Bronchial epithelial cell (primary cell): ENCODE measurements around the gene DSE. TPM values are rescaled to one million over a fixed set of nuclear protein-coding genes. Genes with fewer than 3 reads are reported as not detected.

Source experiments
- DNase-seq: peaks from one replicate; pipeline ENCODE4 v3.0.0-alpha.2; 2010; ENCODE audit warnings: low read depth
- FAIRE-seq: peaks from 2 replicates; lab custom pipeline; 2011; peaks lifted over from hg19 to GRCh38; lab: Jason Lieb, UNC
- H3K27me3 ChIP-seq: 2 replicates; pipeline ENCODE4 v1.5.1; 2011; ENCODE audit warnings: low read length; ENCODE audit not compliant: control insufficient read depth, insufficient read depth
- H3K36me3 ChIP-seq: 2 replicates; pipeline ENCODE4 v1.5.1; 2011; ENCODE audit warnings: low read length; ENCODE audit not compliant: control insufficient read depth, insufficient read depth
- H3K4me3 ChIP-seq: 2 replicates; pipeline ENCODE4 v1.5.1; 2011; ENCODE audit warnings: mild to moderate bottlenecking, low read depth, low read length, control low read depth
- CTCF ChIP-seq: IDR thresholded peaks from 2 replicates; pipeline ENCODE4 v1.5.1; 2011; ENCODE audit warnings: mild to moderate bottlenecking, moderate library complexity, low read length, control low read depth, inconsistent platforms; ENCODE audit not compliant: insufficient read depth, severe bottlenecking
- total RNA-seq: library from RNA; depleted of rRNA; stranded (reverse); fragments of >200 nt; gene quantifications from 2 replicates; pipeline ENCODE4 v1.2.1, GENCODE V29; 2014

The DSE gene
- total RNA-seq, 1 donor from 2014 or later, result 100 TPM

GRCh38 chr6:116467514-116467913 is 96.8 kb downstream of the DSE start:
- DNase-seq (no peak), FAIRE-seq (no peak)
- Histone ChIP-seq H3K4me3 (no peak overlapping the region), H3K27me3 (no peaks in the 10 kb centered on the region), H3K36me3 (no peaks in the 10 kb centered on the region)
- no peak for TF ChIP-seq CTCF

GRCh38 chr6:116468293-116468692 is 97.5 kb downstream of the DSE start:
- no peaks in the 10 kb centered on the region for H3K27me3 ChIP-seq
- DNase-seq (no peak), FAIRE-seq (no peak)
- no peak overlapping the region for H3K4me3 ChIP-seq
- no peaks in the 10 kb centered on the region for H3K36me3 ChIP-seq
- no peak for TF ChIP-seq CTCF

- Histone ChIP-seq H3K4me3 (no peak overlapping the region), H3K27me3 (no peaks in the 10 kb centered on the region), H3K36me3 (no peaks in the 10 kb centered on the region)
- no peak for FAIRE-seq
- no peak for DNase-seq
- no peak for TF ChIP-seq CTCF
These were observed 100.8 kb downstream of the DSE start for GRCh38 chr6:116471531-116471930.

- no peak for FAIRE-seq
- Histone ChIP-seq H3K36me3 (no peaks in the 10 kb centered on the region), H3K4me3 (no peak overlapping the region), H3K27me3 (no peaks in the 10 kb centered on the region)
- no peak for TF ChIP-seq CTCF
- DNase-seq, result no peak
These were observed 102.0 kb downstream of the DSE start for GRCh38 chr6:116472706-116473105.

- no peaks in the 10 kb centered on the region for H3K27me3 ChIP-seq
- DNase-seq, result no peak
- TF ChIP-seq CTCF, result no peak
- FAIRE-seq, result no peak
- H3K36me3 ChIP-seq, result no peaks in the 10 kb centered on the region
- H3K4me3 ChIP-seq, result no peak overlapping the region
These were observed 104.4 kb downstream of the DSE start for GRCh38 chr6:116475141-116475540.

GRCh38 chr6:116476002-116476678 is 105.4 kb downstream of the DSE start:
- TF ChIP-seq CTCF, result no peak
- FAIRE-seq, result no peak

More at GRCh38 chr6:116476002-116476678, 105.4 kb downstream of the DSE start:
- no peak overlapping the region for H3K4me3 ChIP-seq
- DNase-seq, result no peak
- no peaks in the 10 kb centered on the region for H3K36me3 ChIP-seq
- H3K27me3 ChIP-seq, result peaks cover 2% of the 10 kb centered on the region
